Mesenteric fat pad (tissue), 1 donor: Measurements from ENCODE around the gene CDH13. TPM values are rescaled to one million over a fixed set of nuclear protein-coding genes. Genes with fewer than 3 reads are reported as not detected.

ENCODE experiments used
- DNase-seq: peaks from one replicate; pipeline ENCODE4 v3.0.0-alpha.2; 2020; ENCODE audit warnings: low spot score
- total RNA-seq: library from RNA; stranded (reverse); fragmentation: NEBNext Ultra II Directional; extraction: Animal tissue kit (Norgen Biotek cat#: 25700); gene quantifications from one replicate; pipeline ENCODE4 v1.2.1, GENCODE V29; 2021
- donor health status: DM: yes; HTN: yes; CAD: no.

CDH13 gene
- total RNA-seq, 1 donor from 2014 or later: 18.3 TPM

- no peak for DNase-seq
Observed at GRCh38 chr16:83629836-83630235, 1003.1 kb downstream of the CDH13 start.

GRCh38 chr16:83630979-83631378 is 1004.2 kb downstream of the CDH13 start:
- DNase-seq: no peak

GRCh38 chr16:83633286-83633685 is 1006.5 kb downstream of the CDH13 start:
- no peak for DNase-seq

- DNase-seq: no peak
Observed at GRCh38 chr16:83648347-83648746, 1021.6 kb downstream of the CDH13 start.

GRCh38 chr16:83651871-83652270 is 1025.1 kb downstream of the CDH13 start:
- no peak for DNase-seq

- DNase-seq: no peak
Observed at GRCh38 chr16:83652943-83653342, 1026.2 kb downstream of the CDH13 start.

- no peak for DNase-seq
Observed at GRCh38 chr16:83653785-83654184, 1027.0 kb downstream of the CDH13 start.

- no peak for DNase-seq
Observed at GRCh38 chr16:83660282-83660681, 1033.5 kb downstream of the CDH13 start.

GRCh38 chr16:83661656-83662055 is 1034.9 kb downstream of the CDH13 start:
- no peak for DNase-seq

GRCh38 chr16:83666449-83666848 is 1039.7 kb downstream of the CDH13 start:
- DNase-seq: no peak

GRCh38 chr16:83669456-83669855 is 1042.7 kb downstream of the CDH13 start:
- DNase-seq: no peak

- DNase-seq: peak; percentile 35
Observed at GRCh38 chr16:83674931-83675535, 1048.3 kb downstream of the CDH13 start.

GRCh38 chr16:83676086-83676485 is 1049.3 kb downstream of the CDH13 start:
- peak; percentile 43 for DNase-seq

- DNase-seq: no peak
Observed at GRCh38 chr16:83680980-83681379, 1054.2 kb downstream of the CDH13 start.

- DNase-seq: no peak
Observed at GRCh38 chr16:83681381-83681956, 1054.7 kb downstream of the CDH13 start.

- DNase-seq: no peak
Observed at GRCh38 chr16:83682116-83682867, 1055.5 kb downstream of the CDH13 start.

- DNase-seq: no peak
Observed at GRCh38 chr16:83682868-83683235, 1056.1 kb downstream of the CDH13 start.

GRCh38 chr16:83685615-83686165 is 1058.9 kb downstream of the CDH13 start:
- DNase-seq: no peak

GRCh38 chr16:83686726-83687125 is 1060.0 kb downstream of the CDH13 start:
- no peak for DNase-seq

- DNase-seq: no peak
Observed at GRCh38 chr16:83689385-83689831, 1062.6 kb downstream of the CDH13 start.

GRCh38 chr16:83692224-83692623 is 1065.5 kb downstream of the CDH13 start:
- no peak for DNase-seq

- no peak for DNase-seq
Observed at GRCh38 chr16:83698964-83699363, 1072.2 kb downstream of the CDH13 start.
